ENCODE results near the gene MAX.

MAX gene

DNA sequence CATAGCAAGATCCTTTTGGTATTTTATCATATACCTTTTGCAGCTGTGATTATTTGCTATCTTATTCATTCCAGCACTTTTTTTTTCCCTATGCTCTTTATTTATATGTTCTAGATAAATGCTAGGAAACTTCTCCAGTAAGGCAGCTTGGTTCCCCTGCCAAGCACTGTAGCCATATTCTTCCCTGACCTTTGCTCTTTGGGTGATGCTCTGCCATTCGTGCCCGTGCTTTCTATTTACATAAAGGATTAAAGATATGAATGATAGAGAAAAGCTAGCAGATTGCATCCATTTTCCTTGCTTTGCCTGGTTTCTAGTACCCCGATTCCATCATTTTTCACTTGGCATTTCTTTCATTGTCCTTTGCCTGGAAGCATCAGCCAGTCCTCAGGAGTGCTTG, 73.4 kb downstream of the MAX start:
- H3K4me3 ChIP-seq (ENCODE audit: low read depth, low read length): no peak overlapping the region
- DNase-seq (ENCODE audit: low read depth): no peak
- TF ChIP-seq, protein P1, sequence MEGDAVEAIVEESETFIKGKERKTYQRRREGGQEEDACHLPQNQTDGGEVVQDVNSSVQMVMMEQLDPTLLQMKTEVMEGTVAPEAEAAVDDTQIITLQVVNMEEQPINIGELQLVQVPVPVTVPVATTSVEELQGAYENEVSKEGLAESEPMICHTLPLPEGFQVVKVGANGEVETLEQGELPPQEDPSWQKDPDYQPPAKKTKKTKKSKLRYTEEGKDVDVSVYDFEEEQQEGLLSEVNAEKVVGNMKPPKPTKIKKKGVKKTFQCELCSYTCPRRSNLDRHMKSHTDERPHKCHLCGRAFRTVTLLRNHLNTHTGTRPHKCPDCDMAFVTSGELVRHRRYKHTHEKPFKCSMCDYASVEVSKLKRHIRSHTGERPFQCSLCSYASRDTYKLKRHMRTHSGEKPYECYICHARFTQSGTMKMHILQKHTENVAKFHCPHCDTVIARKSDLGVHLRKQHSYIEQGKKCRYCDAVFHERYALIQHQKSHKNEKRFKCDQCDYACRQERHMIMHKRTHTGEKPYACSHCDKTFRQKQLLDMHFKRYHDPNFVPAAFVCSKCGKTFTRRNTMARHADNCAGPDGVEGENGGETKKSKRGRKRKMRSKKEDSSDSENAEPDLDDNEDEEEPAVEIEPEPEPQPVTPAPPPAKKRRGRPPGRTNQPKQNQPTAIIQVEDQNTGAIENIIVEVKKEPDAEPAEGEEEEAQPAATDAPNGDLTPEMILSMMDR (IDR thresholded peaks at IDR 0.05; ENCODE audit: insufficient read depth, low read depth, low read length, missing control alignments): no peak

DNA sequence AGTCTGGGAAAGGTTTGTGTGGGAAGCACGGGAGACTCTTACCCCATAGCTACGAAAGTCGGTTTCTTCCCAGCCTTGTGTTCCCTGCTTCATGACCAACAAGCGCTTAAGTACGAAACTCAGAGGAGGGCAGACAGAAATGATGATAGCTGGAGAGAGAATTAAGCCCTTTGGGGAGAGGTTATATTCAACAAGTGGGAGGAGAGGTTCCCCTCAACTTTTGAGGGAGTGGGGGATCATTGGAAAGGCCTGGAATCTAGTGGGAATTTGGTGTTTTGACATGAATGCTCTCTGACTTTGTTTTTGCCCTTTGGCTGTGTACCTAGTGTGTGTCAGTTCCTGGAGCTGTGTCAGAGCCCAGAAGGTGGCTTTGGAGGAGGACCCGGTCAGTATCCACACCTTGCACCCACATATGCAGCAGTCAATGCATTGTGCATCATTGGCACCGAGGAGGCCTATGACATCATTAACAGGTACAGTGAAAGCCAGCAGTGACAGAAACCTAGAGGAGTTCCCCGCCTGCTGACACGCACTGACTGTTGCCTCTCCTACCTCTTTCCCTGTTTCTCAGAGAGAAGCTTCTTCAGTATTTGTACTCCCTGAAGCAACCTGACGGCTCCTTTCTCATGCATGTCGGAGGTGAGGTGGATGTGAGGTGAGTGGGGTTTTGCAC, 75.1 kb downstream of the MAX start:
- TF ChIP-seq, protein P1 (IDR thresholded peaks at IDR 0.05; ENCODE audit: insufficient read depth, low read depth, low read length, missing control alignments): no peak
- no peak for DNase-seq (ENCODE audit: low read depth)
- H3K4me3 ChIP-seq (ENCODE audit: low read depth, low read length): no peak overlapping the region

DNA sequence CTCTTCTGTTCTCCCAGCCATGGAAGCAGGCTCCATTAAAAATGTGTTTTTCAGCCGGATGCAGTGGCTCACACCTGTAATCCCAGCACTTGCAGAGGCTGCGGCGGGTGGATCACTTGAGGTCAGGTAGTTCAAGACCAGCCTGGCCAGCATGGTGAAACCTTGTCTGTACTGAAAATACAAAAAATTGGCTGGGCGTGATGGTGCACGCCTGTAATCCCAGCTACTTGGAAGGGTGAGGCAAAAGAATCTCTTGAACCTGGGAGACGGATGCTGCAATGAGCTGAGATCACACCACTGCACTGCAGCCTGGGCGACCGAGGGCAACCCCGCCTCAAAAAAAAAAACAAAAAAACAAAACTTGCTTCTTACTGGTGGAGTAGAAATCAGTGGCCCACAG, 75.8 kb downstream of the MAX start:
- TF ChIP-seq, protein P1 (IDR thresholded peaks at IDR 0.05; ENCODE audit: insufficient read depth, low read depth, low read length, missing control alignments): no peak
- DNase-seq (ENCODE audit: low read depth): no peak
- no peak overlapping the region for H3K4me3 ChIP-seq (ENCODE audit: low read depth, low read length)

DNA sequence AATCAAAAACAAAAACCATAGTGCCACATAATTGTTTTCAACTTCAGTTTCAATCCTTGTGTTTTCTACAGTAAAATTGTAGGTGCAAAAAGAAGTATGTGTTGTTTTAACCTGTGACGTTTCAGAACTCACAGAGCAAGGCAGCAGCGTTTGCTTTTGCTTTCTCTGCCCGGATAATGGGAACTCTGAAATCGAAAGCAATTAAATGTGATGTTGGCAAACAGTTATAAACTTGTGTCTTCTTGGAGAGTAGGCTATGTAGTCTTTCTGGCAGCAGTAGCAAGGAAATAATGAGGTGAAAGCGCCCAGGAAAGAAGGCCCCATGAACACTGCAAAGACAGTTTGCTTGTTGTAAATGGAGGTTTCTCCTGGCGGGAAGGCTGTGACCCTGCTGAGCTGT, 76.5 kb downstream of the MAX start:
- TF ChIP-seq, protein P1 (IDR thresholded peaks at IDR 0.05; ENCODE audit: insufficient read depth, low read depth, low read length, missing control alignments): no peak
- no peak for DNase-seq (ENCODE audit: low read depth)

More for the DNA sequence above, 76.5 kb downstream of the MAX start:
- no peak overlapping the region for H3K4me3 ChIP-seq (ENCODE audit: low read depth, low read length)

Measured in GM12865 (cell line).